ENCODE data around the gene SLC66A2. TPM values are rescaled to one million over a fixed set of nuclear protein-coding genes. Genes with fewer than 3 reads are reported as not detected.

SLC66A2 gene
- total RNA-seq, 2 experiments from 2014 or later = 44.5 to 44.8 TPM

- intact Hi-C loops (cut with DNase I, micrococcal nuclease) = no loop called here
- Histone ChIP-seq H3K36me3 (ENCODE audit: insufficient read depth, low read length) (no peaks in the 10 kb centered on the region), H3K4me1 (ENCODE audit: insufficient read depth, low read length) (no peaks in the 10 kb centered on the region), H3K27me3 (ENCODE audit: control insufficient read depth in 1 of 2, insufficient read depth in 2 of 2, low read length in 2 of 2) (no peaks in the 10 kb centered on the region), H3K27ac (ENCODE audit: low read depth in 1 of 2, low read length in 2 of 2) (no peak overlapping the region), H3K9me3 (ENCODE audit: control insufficient read depth in 1 of 2, insufficient read depth in 1 of 2, low read length in 2 of 2) (peaks cover 14 to 24% of the 10 kb centered on the region in 2 experiments), H3K4me3 (ENCODE audit: low read length) (no peak overlapping the region)
- Mint-ChIP-seq H3K4me1 (ENCODE audit: low read depth) (no peaks in the 10 kb centered on the region), H3K36me3 (ENCODE audit: low read depth) (no peaks in the 10 kb centered on the region), H3K9me3 (peaks cover 6% of the 10 kb centered on the region), H3K4me3 (no peak overlapping the region), H3K27ac (no peak overlapping the region), H3K27me3 (no peaks in the 10 kb centered on the region)
- TF ChIP-seq CTCF (IDR thresholded peaks at IDR 0.05) = no peak
- ATAC-seq (ENCODE audit: poor library complexity) (no peak), DNase-seq (peak in 1 of 14 experiments; percentile 15)
- CTCF ChIA-PET = no interaction called here
- POLR2A ChIA-PET = no interaction called here
Observed at GRCh38 chr18:79864006-79864725, 87.3 kb downstream of the SLC66A2 start.

- no peak overlapping the region for H3K4me3 Mint-ChIP-seq
- TF ChIP-seq CTCF (IDR thresholded peaks at IDR 0.05) = no peak
- ATAC-seq (ENCODE audit: poor library complexity) (no peak), DNase-seq (peak in 2 of 14 experiments; percentile 9 to 29)
- POLR2A ChIA-PET = no interaction called here
- peaks cover 7% of the 10 kb centered on the region for H3K27me3 Mint-ChIP-seq
- H3K36me3 ChIP-seq (ENCODE audit: insufficient read depth, low read length) = no peaks in the 10 kb centered on the region
- H3K4me1 ChIP-seq (ENCODE audit: insufficient read depth, low read length) = no peaks in the 10 kb centered on the region
- intact Hi-C loops (cut with DNase I, micrococcal nuclease) = no loop called here
- peaks cover 14 to 21% of the 10 kb centered on the region in 2 experiments for H3K9me3 ChIP-seq (ENCODE audit: control insufficient read depth in 1 of 2, insufficient read depth in 1 of 2, low read length in 2 of 2)
- no peaks in the 10 kb centered on the region for H3K27me3 ChIP-seq (ENCODE audit: control insufficient read depth in 1 of 2, insufficient read depth in 2 of 2, low read length in 2 of 2)
- no peak overlapping the region for H3K27ac ChIP-seq (ENCODE audit: low read depth in 1 of 2, low read length in 2 of 2)
- no peaks in the 10 kb centered on the region for H3K4me1 Mint-ChIP-seq (ENCODE audit: low read depth)
- H3K9me3 Mint-ChIP-seq = peaks cover 6% of the 10 kb centered on the region
- CTCF ChIA-PET = no interaction called here
- H3K36me3 Mint-ChIP-seq (ENCODE audit: low read depth) = no peaks in the 10 kb centered on the region
- H3K27ac Mint-ChIP-seq = no peak overlapping the region
- no peak overlapping the region for H3K4me3 ChIP-seq (ENCODE audit: low read length)
Observed at GRCh38 chr18:79863161-79864005, 88.1 kb downstream of the SLC66A2 start.

GRCh38 chr18:79862562-79862961 is 88.9 kb downstream of the SLC66A2 start:
- Mint-ChIP-seq H3K4me3 (no peak overlapping the region), H3K4me1 (ENCODE audit: low read depth) (no peaks in the 10 kb centered on the region), H3K36me3 (ENCODE audit: low read depth) (no peaks in the 10 kb centered on the region), H3K9me3 (peaks cover 6% of the 10 kb centered on the region), H3K27me3 (peaks cover 8% of the 10 kb centered on the region), H3K27ac (no peak overlapping the region)
- no peak for TF ChIP-seq CTCF (IDR thresholded peaks at IDR 0.05)
- Histone ChIP-seq H3K9me3 (ENCODE audit: control insufficient read depth in 1 of 2, insufficient read depth in 1 of 2, low read length in 2 of 2) (peaks cover 14 to 21% of the 10 kb centered on the region in 2 experiments), H3K27ac (ENCODE audit: low read depth in 1 of 2, low read length in 2 of 2) (no peak overlapping the region), H3K4me1 (ENCODE audit: insufficient read depth, low read length) (no peaks in the 10 kb centered on the region), H3K27me3 (ENCODE audit: control insufficient read depth in 1 of 2, insufficient read depth in 2 of 2, low read length in 2 of 2) (no peaks in the 10 kb centered on the region), H3K4me3 (ENCODE audit: low read length) (no peak overlapping the region), H3K36me3 (ENCODE audit: insufficient read depth, low read length) (no peaks in the 10 kb centered on the region)
- ChIA-PET CTCF (no interaction called here), POLR2A (no interaction called here)
- intact Hi-C loops (cut with DNase I, micrococcal nuclease) = no loop called here
- DNase-seq (no peak), ATAC-seq (ENCODE audit: poor library complexity) (no peak)

Data from CD4-positive, alpha-beta T cell (primary cell).